22Rv1 (cell line): ENCODE measurements around the gene ACER1.

Source experiments
- H3K27ac ChIP-seq: fragments of 450-650 bp; 2 replicates; pipeline ENCODE4 v1.5.1; 2017
- ZFX ChIP-seq: fragments of 450-650 bp; IDR thresholded peaks from 2 replicates; pipeline ENCODE4 v1.6.1; 2017; ENCODE audit warnings: antibody characterized with exemption, borderline replicate concordance
- TF ChIP-seq, protein P1 (sequence below): fragments of 450-650 bp; IDR thresholded peaks from 2 replicates; pipeline ENCODE4 v1.5.1; 2017; ENCODE audit warnings: mild to moderate bottlenecking

The ACER1 gene

DNA sequence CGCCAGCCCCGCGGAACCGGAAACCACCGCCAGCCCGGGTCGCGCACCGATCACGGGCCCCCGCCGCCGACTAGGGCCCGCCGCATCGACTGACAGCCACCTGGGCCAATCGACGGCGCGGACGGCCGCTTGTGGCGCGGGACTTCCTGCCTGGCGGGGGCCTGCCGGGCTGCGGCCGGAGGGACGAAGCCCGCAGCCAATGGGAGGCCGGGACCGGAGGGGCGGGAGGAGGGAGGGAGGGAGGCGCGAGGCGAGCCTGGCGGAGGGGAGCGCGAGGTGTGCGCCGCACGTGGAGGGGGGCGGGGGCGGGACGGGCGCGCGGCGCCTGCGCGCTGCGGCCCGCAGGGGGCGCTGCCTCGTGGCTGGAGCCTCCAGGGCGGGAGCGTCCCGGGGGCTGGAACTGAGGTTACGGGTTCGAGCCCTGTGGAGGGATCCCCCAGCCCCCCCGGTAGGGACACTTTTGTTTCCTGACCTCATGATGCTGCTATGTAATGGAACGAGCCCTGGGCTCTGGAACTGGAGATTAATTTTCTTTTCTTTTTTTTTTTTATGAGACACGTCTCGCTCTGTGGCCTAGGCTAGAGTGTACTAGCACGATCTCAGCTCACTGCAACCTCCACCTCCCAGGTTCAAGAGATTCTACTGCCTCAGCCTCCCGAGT lies 53.4 kb downstream of the ACER1 start, which contains the start of gene MLLT1:
Gene MLLT1, minus strand, starts transcription at position 45 of the 661 bp plus-strand sequence. CDS start 191 bp downstream, outside the sequence.
- H3K27ac ChIP-seq = peak within 1 kb of the TSS; percentile 68
- TF ChIP-seq ZFX = no peak
- TF ChIP-seq, protein P1, sequence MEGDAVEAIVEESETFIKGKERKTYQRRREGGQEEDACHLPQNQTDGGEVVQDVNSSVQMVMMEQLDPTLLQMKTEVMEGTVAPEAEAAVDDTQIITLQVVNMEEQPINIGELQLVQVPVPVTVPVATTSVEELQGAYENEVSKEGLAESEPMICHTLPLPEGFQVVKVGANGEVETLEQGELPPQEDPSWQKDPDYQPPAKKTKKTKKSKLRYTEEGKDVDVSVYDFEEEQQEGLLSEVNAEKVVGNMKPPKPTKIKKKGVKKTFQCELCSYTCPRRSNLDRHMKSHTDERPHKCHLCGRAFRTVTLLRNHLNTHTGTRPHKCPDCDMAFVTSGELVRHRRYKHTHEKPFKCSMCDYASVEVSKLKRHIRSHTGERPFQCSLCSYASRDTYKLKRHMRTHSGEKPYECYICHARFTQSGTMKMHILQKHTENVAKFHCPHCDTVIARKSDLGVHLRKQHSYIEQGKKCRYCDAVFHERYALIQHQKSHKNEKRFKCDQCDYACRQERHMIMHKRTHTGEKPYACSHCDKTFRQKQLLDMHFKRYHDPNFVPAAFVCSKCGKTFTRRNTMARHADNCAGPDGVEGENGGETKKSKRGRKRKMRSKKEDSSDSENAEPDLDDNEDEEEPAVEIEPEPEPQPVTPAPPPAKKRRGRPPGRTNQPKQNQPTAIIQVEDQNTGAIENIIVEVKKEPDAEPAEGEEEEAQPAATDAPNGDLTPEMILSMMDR = peak; percentile 91

DNA sequence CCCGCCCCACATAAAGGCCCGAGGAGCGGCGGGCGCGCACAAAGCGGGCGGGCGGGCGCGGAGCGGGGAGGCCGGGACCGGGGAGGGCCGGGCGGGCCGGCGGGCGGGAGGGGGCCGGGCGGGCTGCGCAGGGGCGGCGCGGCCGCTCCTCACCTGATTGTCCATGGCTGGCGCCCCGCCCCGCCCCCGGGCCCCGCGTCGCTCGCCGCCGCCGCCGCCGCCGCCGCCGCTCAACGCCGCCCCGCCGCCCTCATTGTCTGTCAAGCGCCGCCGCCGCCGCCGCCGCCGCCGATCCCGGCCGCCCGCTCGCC lies 53.8 kb downstream of the ACER1 start:
- TF ChIP-seq, protein P1 = no peak
- TF ChIP-seq ZFX = no peak
- H3K27ac ChIP-seq = peak overlapping the region; percentile 68

DNA sequence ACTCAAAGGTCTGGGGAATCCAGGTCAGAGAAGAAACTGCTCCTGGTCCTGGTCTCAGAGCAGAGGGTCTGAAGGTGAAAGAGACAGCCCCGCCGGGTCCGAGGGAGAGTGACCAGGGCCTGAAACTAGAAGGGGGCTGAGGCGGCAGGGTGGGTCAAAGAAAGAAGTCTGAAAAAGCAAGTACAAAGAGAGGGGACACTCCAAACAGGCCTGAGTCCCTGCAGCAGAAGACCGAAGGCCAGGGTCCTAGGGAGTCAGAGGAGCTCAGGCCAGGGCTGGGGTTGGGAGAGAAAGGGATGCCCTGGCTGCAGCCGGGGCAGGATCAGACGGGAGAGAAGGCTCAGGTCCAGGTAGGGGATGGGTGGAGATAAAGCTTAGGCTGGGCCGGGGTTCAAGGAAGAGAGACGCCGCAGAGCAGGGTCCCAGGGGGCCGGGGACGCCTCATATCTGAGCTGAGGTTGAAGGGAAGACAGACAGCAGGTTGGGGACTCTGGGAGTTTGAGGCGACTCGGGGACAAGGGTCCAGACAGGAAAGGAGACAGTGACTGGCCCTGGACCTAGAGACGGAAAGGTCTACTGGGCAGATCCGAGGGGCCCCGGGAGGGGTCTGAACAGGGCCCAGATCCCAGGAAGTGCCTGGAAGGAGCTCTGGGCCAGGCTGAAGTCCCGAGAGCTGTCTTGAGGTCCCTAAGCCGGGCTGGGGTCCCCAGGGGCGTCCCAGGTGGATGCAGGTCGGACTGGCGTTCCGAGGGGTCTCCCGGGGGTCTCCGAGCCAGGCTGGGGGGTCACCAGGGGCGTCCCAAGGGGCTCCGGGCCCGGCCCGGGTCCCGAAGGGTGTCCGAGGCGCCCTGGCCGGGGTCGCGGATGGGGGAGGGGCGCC lies 54.4 kb downstream of the ACER1 start:
- no peak for TF ChIP-seq ZFX
- TF ChIP-seq, protein P1 = no peak
- peak overlapping the region; percentile 68 for H3K27ac ChIP-seq

DNA sequence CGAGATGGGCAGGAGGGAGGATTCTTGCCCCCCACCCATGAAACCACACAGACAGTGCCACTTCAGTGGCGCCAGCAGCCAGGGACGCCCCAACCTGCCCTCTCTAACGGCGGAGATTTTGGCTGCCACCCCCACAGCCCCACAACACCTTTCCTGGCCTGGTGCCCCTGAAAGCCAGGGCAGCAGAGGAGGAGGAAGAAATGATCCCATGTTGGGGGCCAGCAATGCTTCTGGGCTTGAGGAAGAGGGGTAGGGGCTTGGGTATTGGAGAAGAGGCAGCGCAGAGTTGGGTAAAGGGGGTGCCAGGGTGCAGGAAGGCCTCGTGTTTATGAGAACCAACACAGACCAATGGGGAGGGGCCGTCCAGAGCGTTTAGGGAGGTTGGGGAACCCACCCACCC lies 55.4 kb downstream of the ACER1 start:
- H3K27ac ChIP-seq = no peak overlapping the region
- TF ChIP-seq, protein P1 = no peak

DNA sequence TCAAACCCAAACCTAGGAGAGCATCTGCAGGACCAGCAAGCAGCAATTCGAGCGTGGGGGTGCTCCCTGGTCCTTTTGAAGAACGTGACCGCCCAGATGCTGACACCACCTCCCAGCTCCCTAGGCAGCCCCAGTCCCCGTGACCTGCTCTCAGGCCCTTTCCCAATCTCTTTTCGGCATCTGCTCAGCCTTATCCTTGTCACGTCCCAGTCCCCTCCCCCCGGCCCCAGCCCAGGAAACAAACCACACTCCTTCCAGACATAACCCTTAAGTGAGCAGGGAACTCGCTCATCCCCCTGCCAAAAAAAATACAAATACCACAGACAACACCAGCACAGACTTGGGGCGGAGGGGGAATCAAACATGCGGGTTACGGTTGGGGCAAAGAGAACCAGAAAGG lies 57.0 kb downstream of the ACER1 start:
- H3K27ac ChIP-seq = no peak overlapping the region
- TF ChIP-seq ZFX = no peak
- TF ChIP-seq, protein P1 = no peak

DNA sequence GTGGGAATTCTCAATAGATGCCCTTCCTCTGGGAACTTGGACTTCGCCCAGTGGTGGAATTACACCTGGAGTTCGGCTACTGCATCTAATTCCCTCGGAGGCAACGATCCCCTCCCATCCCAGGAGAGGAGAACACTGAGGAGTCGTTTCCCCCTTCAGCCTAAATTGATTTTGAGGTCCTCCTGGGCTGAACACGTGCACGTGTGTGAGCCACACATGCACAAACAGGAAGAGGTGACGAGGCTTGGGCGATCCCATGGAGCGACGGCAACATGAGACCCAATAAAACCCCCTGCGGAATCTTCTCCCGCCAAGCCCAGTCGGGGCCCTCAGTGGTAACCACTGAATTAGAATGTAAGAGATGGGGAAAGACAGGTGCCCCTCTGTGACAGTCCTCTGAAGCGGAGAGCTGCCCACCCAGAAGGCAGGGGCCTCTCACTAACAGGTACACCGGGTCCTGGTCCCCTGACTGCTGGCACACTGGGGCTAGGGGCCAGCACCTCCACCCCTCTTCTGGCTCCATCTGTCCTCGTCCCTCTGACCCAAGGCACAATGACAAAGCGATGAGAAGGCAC lies 58.2 kb downstream of the ACER1 start:
- H3K27ac ChIP-seq = no peak overlapping the region
- no peak for TF ChIP-seq ZFX
- TF ChIP-seq, protein P1 = no peak

DNA sequence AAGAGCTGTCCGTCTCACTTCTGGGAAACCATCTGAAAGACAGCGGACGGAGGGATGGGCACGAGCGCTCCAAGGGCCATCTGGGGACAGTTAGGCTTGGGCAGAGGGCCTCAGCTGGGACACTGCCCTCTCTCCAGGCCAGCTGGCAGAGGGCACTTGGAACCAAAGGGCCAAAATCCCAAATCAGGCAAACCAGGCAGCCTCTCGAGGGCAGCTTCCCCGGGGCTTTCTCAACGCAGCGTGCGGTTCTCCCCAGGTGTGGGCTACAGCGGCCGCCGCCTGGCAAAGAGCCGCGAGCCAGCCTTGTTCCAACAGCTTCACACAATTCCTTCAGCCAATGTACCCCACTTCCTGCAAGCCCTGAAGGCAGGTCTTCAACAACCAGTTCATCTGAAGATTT lies 58.7 kb downstream of the ACER1 start:
- TF ChIP-seq, protein P1 = no peak
- TF ChIP-seq ZFX = no peak
- no peak overlapping the region for H3K27ac ChIP-seq
